Endothelial cell of umbilical vein (primary cell): Measurements from ENCODE around the gene GPR61.

Experiments used
- FOS ChIP-seq: IDR thresholded peaks from 2 replicates; pipeline ENCODE4 v1.6.1; 2011; ENCODE audit warnings: mild to moderate bottlenecking, low read length, moderate library complexity, borderline replicate concordance; ENCODE audit not compliant: insufficient read depth
- POLR2A ChIP-seq: IDR thresholded peaks from 2 replicates; pipeline ENCODE4 v1.6.1; 2012; ENCODE audit warnings: low read depth, mild to moderate bottlenecking, control low read depth, low read length
- TF ChIP-seq, protein P1 (sequence below), 2 donors: IDR thresholded peaks; 1 replicate in 1 of 2; 2 replicates in 1 of 2; pipeline ENCODE4 v1.5.1; 2011; ENCODE audit warnings: low read length in 2 of 2, mild to moderate bottlenecking in 2 of 2, moderate library complexity in 2 of 2, control low read depth in 1 of 2, inconsistent platforms in 1 of 2, low read depth in 1 of 2; ENCODE audit not compliant: insufficient read depth in 1 of 2; ENCODE audit errors: extremely low read depth in 1 of 2

DNA sequence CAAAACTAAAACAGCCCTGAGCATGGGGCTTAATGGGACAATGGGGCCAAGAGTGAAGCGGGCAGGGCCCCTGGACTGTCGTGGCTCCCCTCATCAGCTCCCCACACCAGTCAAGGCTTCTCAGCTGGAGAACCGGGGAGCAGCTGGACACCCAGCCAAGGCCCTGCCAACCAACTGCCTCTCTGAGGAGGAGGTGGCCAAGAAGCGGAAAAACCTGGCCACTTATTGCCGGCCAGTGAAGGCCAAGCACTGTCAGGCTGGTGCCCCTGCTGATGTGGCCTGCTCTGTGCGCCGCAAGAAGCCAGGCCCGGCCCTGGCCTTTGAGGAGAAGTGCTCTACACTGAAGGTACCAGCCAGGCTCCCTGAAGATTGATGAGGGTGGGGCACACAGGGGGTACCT is 48.3 kb upstream of the GPR61 start:
- TF ChIP-seq FOS (no peak), POLR2A (no peak)
- TF ChIP-seq, protein P1, sequence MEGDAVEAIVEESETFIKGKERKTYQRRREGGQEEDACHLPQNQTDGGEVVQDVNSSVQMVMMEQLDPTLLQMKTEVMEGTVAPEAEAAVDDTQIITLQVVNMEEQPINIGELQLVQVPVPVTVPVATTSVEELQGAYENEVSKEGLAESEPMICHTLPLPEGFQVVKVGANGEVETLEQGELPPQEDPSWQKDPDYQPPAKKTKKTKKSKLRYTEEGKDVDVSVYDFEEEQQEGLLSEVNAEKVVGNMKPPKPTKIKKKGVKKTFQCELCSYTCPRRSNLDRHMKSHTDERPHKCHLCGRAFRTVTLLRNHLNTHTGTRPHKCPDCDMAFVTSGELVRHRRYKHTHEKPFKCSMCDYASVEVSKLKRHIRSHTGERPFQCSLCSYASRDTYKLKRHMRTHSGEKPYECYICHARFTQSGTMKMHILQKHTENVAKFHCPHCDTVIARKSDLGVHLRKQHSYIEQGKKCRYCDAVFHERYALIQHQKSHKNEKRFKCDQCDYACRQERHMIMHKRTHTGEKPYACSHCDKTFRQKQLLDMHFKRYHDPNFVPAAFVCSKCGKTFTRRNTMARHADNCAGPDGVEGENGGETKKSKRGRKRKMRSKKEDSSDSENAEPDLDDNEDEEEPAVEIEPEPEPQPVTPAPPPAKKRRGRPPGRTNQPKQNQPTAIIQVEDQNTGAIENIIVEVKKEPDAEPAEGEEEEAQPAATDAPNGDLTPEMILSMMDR (IDR thresholded peaks at IDR 0.05; ENCODE audit: extremely low read depth in 1 of 2, insufficient read depth in 1 of 2, low read depth in 1 of 2, low read length in 2 of 2), result no peak
